WTC11 (cell line): ENCODE results near the gene ETV6. TPM values are rescaled to one million over a fixed set of nuclear protein-coding genes. Genes with fewer than 3 reads are reported as not detected.

Source experiments
- ATAC-seq: fragments of 200-7000 bp; cut with Tn5 transposase; 2 replicates; pipeline ENCODE4 v1.10.0; 2021; ENCODE audit warnings: mild to moderate bottlenecking, moderate library complexity
- CTCF ChIA-PET: fragments of 300-600 bp; sonication (Branson Sonifier 250); formaldehyde crosslinking; loops from one replicate; lab custom pipeline; 2021; ENCODE audit warnings: antibody characterized with exemption; lab: Charles Lee
- POLR2A ChIA-PET: fragments of 350-600 bp; sonication (Branson Sonifier 250); formaldehyde crosslinking; loops from one replicate; lab custom pipeline; 2021; ENCODE audit warnings: antibody characterized with exemption; lab: Charles Lee
- DNase-seq: peaks from one replicate; pipeline ENCODE4 v3.0.0; 2021; ENCODE audit warnings: low spot score
- H3K27ac Mint-ChIP-seq: 2 replicates; pipeline ENCODE4 v1.8.0; 2021; ENCODE audit warnings: mixed read lengths
- H3K27me3 Mint-ChIP-seq: 2 replicates; pipeline ENCODE4 v1.8.0; 2021; ENCODE audit warnings: low read depth, mild to moderate bottlenecking, moderate library complexity, mixed read lengths
- H3K36me3 Mint-ChIP-seq: 2 replicates; pipeline ENCODE4 v1.8.0; 2021; ENCODE audit warnings: mixed read lengths
- H3K4me1 Mint-ChIP-seq: 2 replicates; pipeline ENCODE4 v1.8.0; 2022; ENCODE audit warnings: mixed read lengths
- H3K4me3 Mint-ChIP-seq: 2 replicates; pipeline ENCODE4 v1.8.0; 2021; ENCODE audit warnings: mild to moderate bottlenecking, moderate library complexity, mixed read lengths
- H3K9me3 Mint-ChIP-seq: 2 replicates; pipeline ENCODE4 v1.8.0; 2021; ENCODE audit warnings: mixed read lengths
- GRHL2 ChIP-seq: fragments of 250-450 bp; sonication (Bioruptor Pico); IDR thresholded peaks from 2 replicates; pipeline ENCODE4 v1.8.0; 2022; ENCODE audit warnings: mild to moderate bottlenecking, moderate library complexity; ENCODE audit not compliant: insufficient replicate concordance, severe bottlenecking
- HMGA2 ChIP-seq: fragments of 250-450 bp; sonication (Bioruptor Pico); IDR thresholded peaks from 2 replicates; pipeline ENCODE4 v1.4.0; 2021; ENCODE audit warnings: mild to moderate bottlenecking, moderate library complexity
- HMGXB4 ChIP-seq: sonication (generic); formaldehyde crosslinking; IDR thresholded peaks from 2 replicates; pipeline ENCODE4 v1.8.1; 2023; ENCODE audit warnings: mild to moderate bottlenecking, moderate library complexity, missing genetic modification reagents
- IRF2 ChIP-seq: sonication (generic); formaldehyde crosslinking; IDR thresholded peaks from 2 replicates; pipeline ENCODE4 v1.8.0; 2022; ENCODE audit warnings: low read depth, missing genetic modification reagents, borderline replicate concordance
- NFE2L1 ChIP-seq: sonication (generic); formaldehyde crosslinking; IDR thresholded peaks from 2 replicates; pipeline ENCODE4 v1.8.1; 2023; ENCODE audit warnings: missing genetic modification reagents
- PRDM15 ChIP-seq: sonication (generic); formaldehyde crosslinking; IDR thresholded peaks from 2 replicates; pipeline ENCODE4 v1.8.0; 2022; ENCODE audit warnings: missing genetic modification reagents
- PRRX2 ChIP-seq: fragments of 250-450 bp; sonication (Bioruptor Pico); IDR thresholded peaks from 2 replicates; pipeline ENCODE4 v1.8.0; 2021; ENCODE audit warnings: mild to moderate bottlenecking
- TEAD4 ChIP-seq: sonication (generic); formaldehyde crosslinking; IDR thresholded peaks from 2 replicates; pipeline ENCODE4 v1.8.0; 2022; ENCODE audit warnings: mild to moderate bottlenecking, missing genetic modification reagents
- ZNF232 ChIP-seq: sonication (generic); formaldehyde crosslinking; IDR thresholded peaks from 2 replicates; pipeline ENCODE4 v1.8.0; 2022; ENCODE audit warnings: mild to moderate bottlenecking, missing genetic modification reagents
- ZNF425 ChIP-seq: fragments of 250-450 bp; sonication (Bioruptor Pico); conservative IDR thresholded peaks from 2 replicates; pipeline ENCODE4 v1.9.0; 2021; ENCODE audit warnings: mild to moderate bottlenecking
- total RNA-seq: library from RNA; stranded (reverse); gene quantifications from 3 replicates; pipeline ENCODE4 v1.2.3, GENCODE V29; 2021
- TF ChIP-seq, protein P1 (sequence below): sonication (generic); formaldehyde crosslinking; IDR thresholded peaks from 2 replicates; pipeline ENCODE4 v1.8.1; 2022; ENCODE audit warnings: low read depth, missing genetic modification reagents, borderline replicate concordance
- TF ChIP-seq, protein P2 (sequence below): sonication (generic); formaldehyde crosslinking; IDR thresholded peaks from 2 replicates; pipeline ENCODE4 v1.8.0; 2023; ENCODE audit warnings: missing genetic modification reagents
- TF ChIP-seq, protein P3 (sequence below): sonication (generic); formaldehyde crosslinking; conservative IDR thresholded peaks from 2 replicates; pipeline ENCODE4 v1.8.1; 2023; ENCODE audit warnings: mild to moderate bottlenecking, low read depth, missing genetic modification reagents, moderate library complexity

ETV6 gene
- total RNA-seq, 1 experiment from 2014 or later: 23.5 TPM

- DNase-seq: no peak
- H3K9me3 Mint-ChIP-seq: no peaks in the 10 kb centered on the region
- no peak overlapping the region for H3K4me3 Mint-ChIP-seq
- H3K4me1 Mint-ChIP-seq: peaks cover 35% of the 10 kb centered on the region
- ChIA-PET CTCF (no interaction called here), POLR2A (no interaction called here)
- H3K27me3 Mint-ChIP-seq: no peaks in the 10 kb centered on the region
- TF ChIP-seq PRRX2 (CRISPR knock-in tag) (no peak), PRDM15 (CRISPR knock-in tag) (no peak), IRF2 (no peak), NFE2L1 (CRISPR knock-in tag) (no peak), TEAD4 (CRISPR knock-in tag) (no peak), GRHL2 (no peak), ZNF425 (no peak), HMGA2 (CRISPR knock-in tag) (no peak), HMGXB4 (CRISPR knock-in tag) (no peak), ZNF232 (CRISPR knock-in tag) (no peak)
- TF ChIP-seq, protein P1, sequence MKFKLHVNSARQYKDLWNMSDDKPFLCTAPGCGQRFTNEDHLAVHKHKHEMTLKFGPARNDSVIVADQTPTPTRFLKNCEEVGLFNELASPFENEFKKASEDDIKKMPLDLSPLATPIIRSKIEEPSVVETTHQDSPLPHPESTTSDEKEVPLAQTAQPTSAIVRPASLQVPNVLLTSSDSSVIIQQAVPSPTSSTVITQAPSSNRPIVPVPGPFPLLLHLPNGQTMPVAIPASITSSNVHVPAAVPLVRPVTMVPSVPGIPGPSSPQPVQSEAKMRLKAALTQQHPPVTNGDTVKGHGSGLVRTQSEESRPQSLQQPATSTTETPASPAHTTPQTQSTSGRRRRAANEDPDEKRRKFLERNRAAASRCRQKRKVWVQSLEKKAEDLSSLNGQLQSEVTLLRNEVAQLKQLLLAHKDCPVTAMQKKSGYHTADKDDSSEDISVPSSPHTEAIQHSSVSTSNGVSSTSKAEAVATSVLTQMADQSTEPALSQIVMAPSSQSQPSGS (CRISPR knock-in tag): no peak
- TF ChIP-seq, protein P2, sequence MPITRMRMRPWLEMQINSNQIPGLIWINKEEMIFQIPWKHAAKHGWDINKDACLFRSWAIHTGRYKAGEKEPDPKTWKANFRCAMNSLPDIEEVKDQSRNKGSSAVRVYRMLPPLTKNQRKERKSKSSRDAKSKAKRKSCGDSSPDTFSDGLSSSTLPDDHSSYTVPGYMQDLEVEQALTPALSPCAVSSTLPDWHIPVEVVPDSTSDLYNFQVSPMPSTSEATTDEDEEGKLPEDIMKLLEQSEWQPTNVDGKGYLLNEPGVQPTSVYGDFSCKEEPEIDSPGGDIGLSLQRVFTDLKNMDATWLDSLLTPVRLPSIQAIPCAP (CRISPR knock-in tag): no peak
- TF ChIP-seq, protein P3, sequence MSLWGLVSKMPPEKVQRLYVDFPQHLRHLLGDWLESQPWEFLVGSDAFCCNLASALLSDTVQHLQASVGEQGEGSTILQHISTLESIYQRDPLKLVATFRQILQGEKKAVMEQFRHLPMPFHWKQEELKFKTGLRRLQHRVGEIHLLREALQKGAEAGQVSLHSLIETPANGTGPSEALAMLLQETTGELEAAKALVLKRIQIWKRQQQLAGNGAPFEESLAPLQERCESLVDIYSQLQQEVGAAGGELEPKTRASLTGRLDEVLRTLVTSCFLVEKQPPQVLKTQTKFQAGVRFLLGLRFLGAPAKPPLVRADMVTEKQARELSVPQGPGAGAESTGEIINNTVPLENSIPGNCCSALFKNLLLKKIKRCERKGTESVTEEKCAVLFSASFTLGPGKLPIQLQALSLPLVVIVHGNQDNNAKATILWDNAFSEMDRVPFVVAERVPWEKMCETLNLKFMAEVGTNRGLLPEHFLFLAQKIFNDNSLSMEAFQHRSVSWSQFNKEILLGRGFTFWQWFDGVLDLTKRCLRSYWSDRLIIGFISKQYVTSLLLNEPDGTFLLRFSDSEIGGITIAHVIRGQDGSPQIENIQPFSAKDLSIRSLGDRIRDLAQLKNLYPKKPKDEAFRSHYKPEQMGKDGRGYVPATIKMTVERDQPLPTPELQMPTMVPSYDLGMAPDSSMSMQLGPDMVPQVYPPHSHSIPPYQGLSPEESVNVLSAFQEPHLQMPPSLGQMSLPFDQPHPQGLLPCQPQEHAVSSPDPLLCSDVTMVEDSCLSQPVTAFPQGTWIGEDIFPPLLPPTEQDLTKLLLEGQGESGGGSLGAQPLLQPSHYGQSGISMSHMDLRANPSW (CRISPR knock-in tag): no peak
- no peak for ATAC-seq
- no peak overlapping the region for H3K27ac Mint-ChIP-seq
- H3K36me3 Mint-ChIP-seq: peaks cover 5% of the 10 kb centered on the region
Observed at GRCh38 chr12:11881835-11882234, 232.4 kb downstream of the ETV6 start.
